ENCODE measurements around the gene RIIAD1. TPM values are rescaled to one million over a fixed set of nuclear protein-coding genes. Genes with fewer than 3 reads are reported as not detected.

RIIAD1 gene
- total RNA-seq, 1 experiment from 2014 or later = not detected

DNA sequence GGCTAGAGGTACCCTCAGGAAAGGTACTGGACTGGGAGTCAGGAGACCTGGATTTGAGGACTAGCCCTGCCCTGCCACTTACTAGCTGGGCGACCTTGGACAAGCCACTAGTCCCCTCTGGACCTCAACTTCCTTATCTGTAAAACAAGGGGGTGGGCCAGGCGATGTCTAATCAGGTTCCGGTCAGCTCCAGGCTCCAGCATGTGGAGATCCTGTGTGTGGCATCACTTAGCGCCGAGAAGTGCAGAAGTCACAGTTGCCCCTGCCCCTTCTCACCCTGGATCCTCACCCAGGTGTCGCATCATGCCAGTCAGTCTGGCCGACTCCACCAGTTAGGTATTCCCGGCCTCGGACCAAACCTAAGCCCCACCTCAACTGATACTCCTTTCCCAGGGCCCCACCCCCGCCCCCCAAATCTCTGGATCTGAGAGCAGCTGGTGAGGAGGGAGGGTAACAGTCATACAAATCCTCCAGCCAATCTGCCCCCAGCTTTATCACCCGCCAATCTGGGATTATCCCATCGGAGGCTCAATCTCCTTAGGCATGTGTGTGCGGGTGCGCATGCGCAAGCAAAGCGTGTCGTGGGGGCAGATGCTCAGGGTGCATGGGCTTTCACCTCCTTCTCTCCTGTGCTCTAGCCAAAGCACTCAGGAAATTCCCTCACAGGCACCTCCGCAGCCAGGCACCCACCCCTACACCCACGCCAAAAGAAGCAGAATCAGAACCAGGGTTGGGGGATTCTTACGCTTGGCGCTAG is 10.1 kb upstream of the RIIAD1 start:
- no peak for DNase-seq (ENCODE audit: low read depth)

- DNase-seq (ENCODE audit: low read depth) = no peak
These were observed 9.4 kb upstream of the RIIAD1 start for GRCh38 chr1:151711951-151712350.

- DNase-seq (ENCODE audit: low read depth) = no peak
These were observed 8.3 kb upstream of the RIIAD1 start for GRCh38 chr1:151713044-151713443.

- no peak for DNase-seq (ENCODE audit: low read depth)
These were observed 7.4 kb upstream of the RIIAD1 start for GRCh38 chr1:151713874-151714273.

- DNase-seq (ENCODE audit: low read depth) = no peak
These were observed 6.2 kb upstream of the RIIAD1 start for GRCh38 chr1:151714820-151715725.

DNA sequence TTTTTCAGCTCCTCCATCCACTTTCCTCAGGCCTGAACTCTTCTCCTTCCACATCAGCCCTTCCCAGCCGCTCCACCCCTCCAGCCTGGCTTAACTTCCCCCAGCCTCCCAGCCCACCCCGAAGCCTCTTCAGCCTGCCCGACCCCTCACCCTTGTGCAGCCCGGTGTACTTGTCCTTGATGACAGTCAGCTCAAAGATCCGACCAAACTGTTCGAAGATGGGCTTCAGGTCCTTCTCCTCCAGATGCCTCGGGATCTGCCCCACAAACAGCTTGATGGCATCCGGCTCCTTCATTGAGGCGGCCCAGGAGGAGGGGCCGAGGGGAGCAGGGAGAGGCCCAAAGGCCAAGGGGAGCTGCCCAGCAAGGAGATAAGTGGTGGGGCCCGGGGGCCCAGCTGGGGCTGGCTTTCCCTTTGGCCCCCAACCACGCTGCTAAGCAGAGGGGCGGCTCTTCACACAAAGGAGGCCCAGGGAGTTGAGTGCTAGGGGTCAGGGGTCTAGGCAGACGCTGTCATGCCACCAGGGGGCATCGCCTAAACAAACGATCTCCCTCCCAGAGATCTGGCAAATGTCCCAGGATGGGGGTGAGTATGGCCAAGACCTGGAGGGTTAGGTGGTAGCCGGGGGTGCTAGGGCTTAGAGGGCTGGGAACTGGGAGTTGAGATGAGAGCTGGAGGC is 5.5 kb upstream of the RIIAD1 start:
- peak; percentile 20 for DNase-seq (ENCODE audit: low read depth)

- no peak for DNase-seq (ENCODE audit: low read depth)
These were observed 4.9 kb upstream of the RIIAD1 start for GRCh38 chr1:151716405-151716762.

GRCh38 chr1:151716771-151717631 is 4.3 kb upstream of the RIIAD1 start, which contains the start of gene CELF3:
Gene CELF3 (minus strand): TSS chr1:151716803. CDS start chr1:151716020, 783 bp downstream.
- DNase-seq (ENCODE audit: low read depth) = no peak

DNA sequence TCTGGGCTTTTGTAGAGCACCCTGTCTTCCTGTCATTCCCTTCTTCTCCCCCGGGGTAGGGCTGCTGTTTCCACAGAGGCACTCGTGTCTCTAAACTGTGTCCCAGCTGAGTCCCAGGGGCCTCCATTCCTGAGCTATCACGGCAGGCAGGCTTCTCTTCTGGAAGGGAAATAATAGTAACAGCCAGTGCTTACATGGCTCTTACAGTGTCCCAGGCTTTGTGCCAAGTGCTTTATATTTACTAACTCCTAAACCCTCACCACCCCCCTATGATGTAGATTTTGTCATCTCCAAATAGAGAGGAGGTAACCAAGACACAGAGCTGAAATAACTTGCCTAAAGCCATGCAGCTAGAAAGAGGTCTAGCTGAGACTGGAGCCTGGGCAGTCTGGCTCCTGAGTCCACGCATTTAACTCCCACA is 3.3 kb upstream of the RIIAD1 start:
- DNase-seq (ENCODE audit: low read depth) = no peak

DNA sequence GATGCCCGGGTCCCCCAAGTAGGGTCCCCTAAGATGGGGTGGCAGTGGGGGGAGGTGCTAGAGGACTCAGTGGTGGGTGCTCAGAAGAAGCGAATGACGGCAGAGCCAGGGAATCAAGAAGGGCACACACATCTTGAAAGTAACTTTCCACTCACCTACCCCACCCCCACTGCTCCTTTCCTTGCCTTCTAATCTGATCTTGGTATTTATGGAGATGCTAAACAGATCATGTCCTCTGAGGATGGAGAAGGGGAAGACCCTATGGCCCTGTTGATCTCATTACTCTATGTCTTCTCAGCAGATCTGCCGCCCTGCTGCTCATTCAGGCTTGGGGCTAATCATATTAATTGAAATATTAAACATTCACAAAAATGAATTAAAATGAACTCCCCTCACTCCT is 2.7 kb upstream of the RIIAD1 start:
- no peak for DNase-seq (ENCODE audit: low read depth)

DNA sequence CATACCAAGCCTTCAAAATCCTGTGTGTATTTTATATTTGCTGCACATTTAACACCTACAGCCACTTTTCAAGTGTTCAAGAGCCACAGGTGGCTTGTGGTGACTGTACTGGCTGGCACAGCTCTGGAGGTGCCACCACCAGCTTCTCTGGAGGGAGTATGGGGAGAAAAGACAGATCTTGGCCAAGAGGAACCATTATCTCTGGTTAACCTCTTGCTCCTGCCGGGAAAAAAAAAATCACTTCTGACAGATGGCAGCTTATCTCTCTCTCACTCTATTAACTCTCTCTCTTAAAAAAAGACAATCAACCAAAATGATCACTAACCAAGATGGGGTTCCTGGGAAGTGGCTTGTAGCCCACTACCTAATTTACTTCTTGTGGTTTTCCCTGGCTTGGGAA is 1.2 kb upstream of the RIIAD1 start:
- no peak for DNase-seq (ENCODE audit: low read depth)

- DNase-seq (ENCODE audit: low read depth) = peak; percentile 25
These were observed 768 bp upstream of the RIIAD1 start for GRCh38 chr1:151720554-151720953.

- DNase-seq (ENCODE audit: low read depth) = no peak
These were observed 627 bp downstream of the RIIAD1 start for GRCh38 chr1:151721788-151722510.

- DNase-seq (ENCODE audit: low read depth) = no peak
These were observed 2.5 kb downstream of the RIIAD1 start for GRCh38 chr1:151723726-151724370.

DNA sequence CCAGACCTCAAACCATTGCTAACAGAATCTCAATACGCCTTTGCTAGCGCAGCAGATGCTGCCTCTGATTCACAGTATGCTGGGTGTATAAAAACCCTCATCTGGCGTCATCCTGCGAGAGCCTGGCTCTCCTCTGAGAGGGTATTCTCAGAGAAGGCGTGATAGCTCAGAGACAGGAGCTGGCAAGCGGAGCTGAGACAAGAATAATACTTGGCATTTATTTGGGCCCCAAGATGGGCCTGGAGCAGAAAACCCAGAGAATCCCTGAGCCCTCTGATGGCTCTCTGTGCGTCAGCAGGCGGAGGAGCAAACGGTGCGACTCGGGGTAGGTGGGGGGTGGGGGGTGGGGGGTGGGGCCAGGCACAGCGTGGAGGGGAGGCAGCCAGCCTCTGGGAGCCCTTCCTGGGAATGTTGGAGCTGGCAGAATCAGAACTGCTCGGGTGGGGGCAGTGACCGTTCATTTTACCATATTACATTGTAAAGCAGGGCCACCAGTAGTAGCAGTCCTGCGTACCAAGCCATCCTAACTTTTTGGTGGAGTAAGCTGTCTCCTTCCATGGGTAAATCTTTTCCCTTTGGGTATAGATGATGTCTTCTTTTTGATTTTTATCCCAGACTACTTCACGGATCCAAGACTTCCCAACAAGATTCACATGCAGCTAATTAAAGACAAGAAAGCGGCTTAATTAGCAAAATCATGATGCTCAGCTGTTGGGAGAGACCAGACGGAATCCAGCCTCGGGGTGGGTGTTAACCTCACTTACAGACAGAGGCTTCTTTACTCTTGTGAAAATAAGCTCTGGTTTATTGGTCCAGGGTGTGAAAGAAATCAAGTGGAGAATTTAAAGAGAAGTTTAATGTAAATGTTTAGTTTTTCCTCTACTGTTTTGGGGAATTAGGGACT is 7.1 kb downstream of the RIIAD1 start:
- no peak for DNase-seq (ENCODE audit: low read depth)

GRCh38 chr1:151729157-151729965 is 8.0 kb downstream of the RIIAD1 start:
- DNase-seq (ENCODE audit: low read depth) = no peak

DNA sequence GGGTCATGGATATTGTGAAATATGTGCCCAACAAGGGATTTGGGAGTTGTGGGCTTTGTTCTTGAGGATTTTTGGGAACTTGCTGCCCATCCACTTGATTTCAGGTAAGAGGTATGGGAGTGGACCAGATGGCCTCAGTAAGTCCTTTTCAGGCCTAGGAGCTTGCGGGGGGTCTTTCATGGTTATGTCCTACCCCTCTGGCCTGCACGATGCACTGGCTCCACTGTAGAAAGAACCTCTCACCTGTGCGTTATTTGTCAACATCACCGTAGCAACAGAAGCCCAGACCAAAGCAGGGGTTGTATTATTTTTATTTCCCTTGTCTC is 8.6 kb downstream of the RIIAD1 start:
- DNase-seq (ENCODE audit: low read depth) = no peak

DNA sequence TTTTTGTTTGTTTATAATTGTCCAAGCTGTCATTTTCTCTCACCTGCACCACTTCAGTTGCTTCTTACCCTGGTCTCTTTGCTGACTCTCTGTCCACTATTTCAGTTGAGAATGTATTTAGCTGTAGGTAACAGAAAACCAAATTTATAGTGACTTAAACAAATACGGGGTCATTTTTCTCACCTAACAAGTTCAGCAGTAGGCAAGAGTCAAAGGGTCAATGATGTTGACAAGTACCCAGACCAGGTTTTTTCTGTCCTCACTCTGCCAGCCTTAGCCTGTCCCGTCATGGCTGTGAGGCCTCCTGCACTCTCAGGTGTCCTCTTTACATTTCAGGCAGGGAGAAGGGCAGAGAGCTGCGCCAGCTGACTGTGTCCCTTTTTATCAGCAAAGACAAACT is 11.8 kb downstream of the RIIAD1 start:
- DNase-seq (ENCODE audit: low read depth) = no peak

Data from M059J (cell line).